A549 (cell line): ENCODE data around the gene ALPG. TPM values are rescaled to one million over a fixed set of nuclear protein-coding genes. Genes with fewer than 3 reads are reported as not detected.

Experiments used
- ATAC-seq, 2 experiments: fragments of 200-7000 bp in 1 of 2; fragments of >200 bp in 1 of 2; cut with Nextera tagmentation in 1 of 2; cut with Tn5 transposase in 1 of 2; 3 replicates each; pipeline versions ENCODE4 v1.8.0 to v1.9.1; 2018 to 2020; ENCODE audit warnings: mild to moderate bottlenecking in 1 of 2, moderate library complexity in 1 of 2
- CTCF ChIA-PET: fragments of 300-600 bp; sonication (Branson Sonifier 250); formaldehyde crosslinking; extraction: SDS; loops from one replicate; lab custom pipeline; 2021; ENCODE audit warnings: antibody characterized with exemption, inconsistent platforms; lab: Yijun Ruan, JAX
- POLR2A ChIA-PET: fragments of 350-600 bp; formaldehyde crosslinking; extraction: SDS; loops from one replicate; lab custom pipeline; 2021; ENCODE audit warnings: antibody characterized with exemption, inconsistent platforms; lab: Yijun Ruan, JAX
- DNase-seq, 2 experiments: peaks; one replicate each; pipeline versions ENCODE4 v3.0.0 to v3.0.0-alpha.2; 2011 to 2016; ENCODE audit warnings: low read depth in 1 of 2, low spot score in 1 of 2
- FAIRE-seq: peaks from 2 replicates; lab custom pipeline; 2011; peaks lifted over from hg19 to GRCh38; lab: Jason Lieb, UNC
- H3K27ac ChIP-seq, 2 experiments: fragments of >200 bp; sonication (Bioruptor Twin); formaldehyde crosslinking; 3 replicates each; pipeline ENCODE4 v1.5.1; 2016 to 2017
- H3K4me1 ChIP-seq: fragments of >200 bp; sonication (Bioruptor Twin); formaldehyde crosslinking; 3 replicates; pipeline ENCODE4 v1.6.1; 2016
- H3K4me2 ChIP-seq: fragments of >200 bp; sonication (Bioruptor Twin); formaldehyde crosslinking; 3 replicates; pipeline ENCODE4 v1.6.1; 2016
- H3K4me3 ChIP-seq: fragments of >200 bp; sonication (Bioruptor Twin); formaldehyde crosslinking; 3 replicates; pipeline ENCODE4 v1.5.1; 2016
- H3K9me3 ChIP-seq: fragments of >200 bp; sonication (Bioruptor Twin); formaldehyde crosslinking; 3 replicates; pipeline ENCODE4 v1.6.1; 2016
- ATOH8 ChIP-seq: fragments of 250-450 bp; sonication (Bioruptor Pico); IDR thresholded peaks from 2 replicates; pipeline ENCODE4 v1.5.0; 2020; ENCODE audit warnings: low read depth, mild to moderate bottlenecking, moderate library complexity
- BHLHE40 ChIP-seq: IDR thresholded peaks from 2 replicates; pipeline ENCODE4 v1.6.1; 2012; ENCODE audit warnings: low read depth, low read length, inconsistent platforms
- CHD2 ChIP-seq: fragments of 150-350 bp; IDR thresholded peaks from 2 replicates; pipeline ENCODE4 v1.6.1; 2014; ENCODE audit warnings: low read length; ENCODE audit not compliant: partially characterized antibody
- E2F6 ChIP-seq: IDR thresholded peaks from 2 replicates; pipeline ENCODE4 v1.6.1; 2012; ENCODE audit warnings: low read depth, borderline replicate concordance
- ELK1 ChIP-seq: fragments of 150-350 bp; IDR thresholded peaks from 2 replicates; pipeline ENCODE4 v1.6.1; 2014; ENCODE audit warnings: low read depth, mild to moderate bottlenecking, low read length
- FOSL2 ChIP-seq, 2 experiments: fragments of 450-650 bp in 1 of 2; fragments of >200 bp in 1 of 2; sonication (Bioruptor Twin) in 1 of 2; formaldehyde crosslinking; IDR thresholded peaks; 2 replicates each; pipeline versions ENCODE4 v1.5.0 to v1.6.1; 2016 to 2020; ENCODE audit warnings: mild to moderate bottlenecking in 1 of 2, moderate library complexity in 1 of 2
- GATA3 ChIP-seq: IDR thresholded peaks from 2 replicates; pipeline ENCODE4 v1.6.1; 2012; ENCODE audit warnings: borderline replicate concordance
- HDAC2 ChIP-seq: fragments of 200-600 bp; sonication (generic); IDR thresholded peaks from 2 replicates; pipeline ENCODE4 v1.6.1; 2016
- HOXA7 ChIP-seq: fragments of 250-450 bp; sonication (Bioruptor Pico); IDR thresholded peaks from 2 replicates; pipeline ENCODE4 v1.5.0; 2020; ENCODE audit warnings: mild to moderate bottlenecking, moderate library complexity
- HOXB5 ChIP-seq: fragments of 250-450 bp; sonication (Bioruptor Pico); IDR thresholded peaks from 2 replicates; pipeline ENCODE4 v1.5.0; 2020; ENCODE audit warnings: mild to moderate bottlenecking, moderate library complexity
- JUN ChIP-seq, 2 experiments: fragments of >200 bp; sonication (Bioruptor Twin); formaldehyde crosslinking; IDR thresholded peaks; 2 replicates in 1 of 2; 3 replicates in 1 of 2; pipeline ENCODE4 v1.6.1; 2016 to 2017
- JUNB ChIP-seq: fragments of >200 bp; sonication (Bioruptor Twin); formaldehyde crosslinking; IDR thresholded peaks from 2 replicates; pipeline ENCODE4 v1.6.1; 2016
- KDM5A ChIP-seq: fragments of 200-600 bp; sonication (generic); IDR thresholded peaks from 2 replicates; pipeline ENCODE4 v1.6.1; 2016; ENCODE audit warnings: antibody characterized with exemption, mild to moderate bottlenecking
- MAFK ChIP-seq: fragments of 450-650 bp; IDR thresholded peaks from 2 replicates; pipeline ENCODE4 v1.6.1; 2014; ENCODE audit not compliant: partially characterized antibody
- MYC ChIP-seq: IDR thresholded peaks from 2 replicates; pipeline ENCODE4 v1.6.1; 2012; ENCODE audit warnings: mild to moderate bottlenecking, inconsistent platforms, low read length, improper control_type of control experiment, borderline replicate concordance
- PHF8 ChIP-seq: fragments of 200-600 bp; sonication (generic); IDR thresholded peaks from 2 replicates; pipeline ENCODE4 v1.6.1; 2016; ENCODE audit warnings: low read depth, mild to moderate bottlenecking, antibody characterized with exemption, moderate library complexity, borderline replicate concordance
- POLR2AphosphoS2 ChIP-seq: conservative IDR thresholded peaks from 2 replicates; pipeline ENCODE4 v1.6.1; 2012; ENCODE audit warnings: low read length, improper control_type of control experiment, inconsistent platforms
- RARB ChIP-seq: fragments of 250-450 bp; sonication (Bioruptor Pico); IDR thresholded peaks from 2 replicates; pipeline ENCODE4 v1.8.0; 2021; ENCODE audit warnings: mild to moderate bottlenecking, moderate library complexity
- RCOR1 ChIP-seq: fragments of 150-350 bp; IDR thresholded peaks from 2 replicates; pipeline ENCODE4 v1.6.1; 2014; ENCODE audit warnings: antibody characterized with exemption, low read length, low read depth
- REST ChIP-seq: fragments of 200-600 bp; sonication (generic); IDR thresholded peaks from 2 replicates; pipeline ENCODE4 v1.6.1; 2016; ENCODE audit warnings: antibody characterized with exemption, mild to moderate bottlenecking, moderate library complexity
- RFX5 ChIP-seq: fragments of 450-650 bp; IDR thresholded peaks from 2 replicates; pipeline ENCODE4 v1.7.1; 2014; ENCODE audit warnings: antibody characterized with exemption, mild to moderate bottlenecking, moderate library complexity
- RNF2 ChIP-seq: fragments of 200-600 bp; sonication (generic); IDR thresholded peaks from 2 replicates; pipeline ENCODE4 v1.6.1; 2016; ENCODE audit warnings: low read depth, mild to moderate bottlenecking, antibody characterized with exemption, moderate library complexity, borderline replicate concordance
- SMC3 ChIP-seq: fragments of >200 bp; sonication (Bioruptor Twin); formaldehyde crosslinking; IDR thresholded peaks from 3 replicates; pipeline ENCODE4 v1.6.1; 2018; ENCODE audit warnings: inconsistent platforms
- SREBF2 ChIP-seq: fragments of 450-650 bp; IDR thresholded peaks from 2 replicates; pipeline ENCODE4 v1.6.1; 2014; ENCODE audit warnings: mild to moderate bottlenecking, moderate library complexity
- WGBS: methylation state at CpG from one replicate; pipeline ENCODE4 v1.1.6; 2017; ENCODE audit errors: missing lambda C conversion rate; 5-methylcytosine and 5-hydroxymethylcytosine counted together
- polyA plus RNA-seq, 4 experiments: library from polyadenylated mRNA; depleted of rRNA in 3 of 4; stranded (reverse); fragments of >200 nt; fragmentation: RNase III in 1 of 4; extraction: RNeasy Plus Mini Kit Qiagen cat#74134 plus additional on column Dnase treatment in 1 of 4; gene quantifications; 2 replicates in 3 of 4; 3 replicates in 1 of 4; pipeline ENCODE4 v1.2.3, GENCODE V29; 2011 to 2017
- TF ChIP-seq, protein P1 (sequence below): fragments of 250-450 bp; sonication (Bioruptor Pico); IDR thresholded peaks from 2 replicates; pipeline ENCODE4 v1.5.0; 2021; ENCODE audit warnings: mild to moderate bottlenecking, moderate library complexity, borderline replicate concordance
- TF ChIP-seq, protein P2 (sequence below): fragments of 450-650 bp; IDR thresholded peaks from 2 replicates; pipeline ENCODE4 v1.6.1; 2014; ENCODE audit warnings: antibody characterized with exemption

ALPG gene
- polyA plus RNA-seq, 2 of the 4 experiments (the other 2 are of a cell fraction): 0.04 to 0.18 TPM

GRCh38 chr2:232389327-232389726, 17.3 kb upstream of the ALPG start:
- Histone ChIP-seq H3K9me3 (no peaks in the 10 kb centered on the region), H3K4me3 (no peak overlapping the region), H3K4me1 (peaks cover 26% of the 10 kb centered on the region), H3K4me2 (peak overlapping the region; percentile 61), H3K27ac (peak overlapping the region; percentile 60 to 69)
- FAIRE-seq (peak; percentile 39), ATAC-seq (peak; percentile 33 to 35; a peak in 2 of 6 replicates), DNase-seq (peak; percentile 32 to 53)
- ChIA-PET CTCF (no interaction called here), POLR2A (no interaction called here)
- no peak for TF ChIP-seq SMC3
- TF ChIP-seq PHF8: no peak
- 0 out of 2 replicates have a peak, but pooled peaks have one; percentile 34 for TF ChIP-seq JUNB
- no peak for TF ChIP-seq RFX5
- TF ChIP-seq BHLHE40: no peak
- TF ChIP-seq RCOR1: no peak
- peak in 1 of 2 experiments; percentile 34; a peak in 1 of 5 replicates for TF ChIP-seq JUN (IDR thresholded peaks at IDR 0.05)
- TF ChIP-seq FOSL2 (IDR thresholded peaks at IDR 0.05): 0 out of 2 replicates have a peak, but pooled peaks have one; percentile 46
- TF ChIP-seq FOSL2 (CRISPR knock-in tag; IDR thresholded peaks at IDR 0.05): peak; percentile 61; the same call in 1 of the 2 replicates
- no peak for TF ChIP-seq GATA3
- TF ChIP-seq HDAC2: no peak
- TF ChIP-seq, protein P1, sequence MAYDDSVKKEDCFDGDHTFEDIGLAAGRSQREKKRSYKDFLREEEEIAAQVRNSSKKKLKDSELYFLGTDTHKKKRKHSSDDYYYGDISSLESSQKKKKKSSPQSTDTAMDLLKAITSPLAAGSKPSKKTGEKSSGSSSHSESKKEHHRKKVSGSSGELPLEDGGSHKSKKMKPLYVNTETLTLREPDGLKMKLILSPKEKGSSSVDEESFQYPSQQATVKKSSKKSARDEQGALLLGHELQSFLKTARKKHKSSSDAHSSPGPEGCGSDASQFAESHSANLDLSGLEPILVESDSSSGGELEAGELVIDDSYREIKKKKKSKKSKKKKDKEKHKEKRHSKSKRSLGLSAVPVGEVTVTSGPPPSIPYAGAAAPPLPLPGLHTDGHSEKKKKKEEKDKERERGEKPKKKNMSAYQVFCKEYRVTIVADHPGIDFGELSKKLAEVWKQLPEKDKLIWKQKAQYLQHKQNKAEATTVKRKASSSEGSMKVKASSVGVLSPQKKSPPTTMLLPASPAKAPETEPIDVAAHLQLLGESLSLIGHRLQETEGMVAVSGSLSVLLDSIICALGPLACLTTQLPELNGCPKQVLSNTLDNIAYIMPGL (CRISPR knock-in tag): no peak
- TF ChIP-seq RNF2: no peak
- TF ChIP-seq MYC: no peak
- TF ChIP-seq MAFK: no peak
- 28% methylated on average over 6 of the region's 6 CpGs for WGBS

GRCh38 chr2:232390661-232391060, 16.0 kb upstream of the ALPG start:
- Histone ChIP-seq H3K4me1 (peaks cover 26% of the 10 kb centered on the region), H3K27ac (peak overlapping the region; percentile 60 to 69; a peak in 5 of 6 replicates), H3K4me3 (no peak overlapping the region), H3K9me3 (no peaks in the 10 kb centered on the region), H3K4me2 (no peak overlapping the region)
- DNase-seq: no peak
- CTCF ChIA-PET: interaction anchor here (0.6 to 1.0 kb wide), 3 partner anchors 9 to 467 kb away, joined by 3 to 4 read pairs (median 3); no protein-coding TSS in a partner anchor
- TF ChIP-seq ELK1 (no peak), REST (no peak), HOXB5 (CRISPR knock-in tag) (no peak), ATOH8 (CRISPR knock-in tag) (no peak), CHD2 (no peak), KDM5A (no peak), POLR2AphosphoS2 (no peak), RARB (CRISPR knock-in tag) (no peak), HOXA7 (no peak), SREBF2 (no peak), JUN (IDR thresholded peaks at IDR 0.05) (no peak), HDAC2 (no peak), SMC3 (no peak), E2F6 (no peak)
- TF ChIP-seq, protein P2, sequence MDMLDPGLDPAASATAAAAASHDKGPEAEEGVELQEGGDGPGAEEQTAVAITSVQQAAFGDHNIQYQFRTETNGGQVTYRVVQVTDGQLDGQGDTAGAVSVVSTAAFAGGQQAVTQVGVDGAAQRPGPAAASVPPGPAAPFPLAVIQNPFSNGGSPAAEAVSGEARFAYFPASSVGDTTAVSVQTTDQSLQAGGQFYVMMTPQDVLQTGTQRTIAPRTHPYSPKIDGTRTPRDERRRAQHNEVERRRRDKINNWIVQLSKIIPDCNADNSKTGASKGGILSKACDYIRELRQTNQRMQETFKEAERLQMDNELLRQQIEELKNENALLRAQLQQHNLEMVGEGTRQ: no peak
- WGBS: 81% methylated on average over 3 of the region's 3 CpGs
- ATAC-seq: no peak
- POLR2A ChIA-PET: no interaction called here
- no peak for FAIRE-seq
